ENCODE results near the gene IL12RB2.
A peak's percentile ranks its signal among the peaks of the same experiment; 100 is the strongest.

Gene IL12RB2

DNA sequence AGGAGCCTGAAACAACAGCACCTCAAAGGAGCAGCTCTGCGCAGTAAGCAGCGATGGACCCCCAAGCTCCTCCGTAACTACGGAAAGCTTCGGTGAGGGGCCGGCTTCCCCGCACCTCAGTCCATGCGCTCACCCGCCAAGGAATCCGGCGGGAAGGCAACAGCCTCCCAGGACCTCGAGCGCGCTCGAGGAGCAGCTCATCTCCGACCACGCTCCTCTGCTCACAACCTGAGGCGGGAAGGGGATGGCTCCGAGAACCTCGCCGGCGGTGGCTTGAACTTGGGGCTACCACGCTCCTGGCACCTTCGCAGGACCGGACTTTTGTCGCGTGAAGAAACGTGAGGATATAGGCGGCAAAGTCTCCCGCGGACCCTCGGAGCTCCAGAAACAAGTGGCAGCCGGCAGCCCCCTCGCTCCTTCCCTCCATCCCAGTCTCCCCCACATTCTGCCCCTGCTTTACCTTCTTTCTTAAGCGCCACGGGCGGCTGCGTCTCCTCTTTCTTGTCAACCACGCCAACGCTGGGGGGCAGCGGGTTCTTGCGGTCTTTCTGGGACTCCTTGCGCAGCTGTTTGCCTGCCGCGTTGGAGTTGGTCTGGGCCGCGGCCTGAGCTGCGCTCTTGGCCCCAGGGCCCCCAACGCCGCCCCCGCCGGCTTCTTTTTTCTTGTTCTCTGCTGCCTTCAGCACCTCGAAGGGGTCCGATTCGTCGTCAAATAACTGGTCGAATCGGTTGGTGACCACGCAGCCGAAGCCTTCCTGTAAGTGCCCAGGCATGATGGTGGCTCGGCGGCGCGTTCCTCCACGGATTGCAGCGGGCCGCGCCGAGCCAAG is 122.1 kb downstream of the IL12RB2 start:
- ChIA-PET CTCF (interaction anchor here (0.7 to 4.8 kb wide), 9 partner anchors 9 to 505 kb away, joined by 3 to 29 read pairs (median 5); partner anchors contain the start of genes DNAI4 and MIER1), POLR2A (interaction anchor here (0.6 to 1.5 kb wide), 8 partner anchors 14 to 255 kb away, joined by 3 to 6 read pairs (median 4); partner anchors contain the start of gene GADD45A)
- DNase-seq (ENCODE audit: extremely low spot score) = no peak
- TF ChIP-seq, protein P1, sequence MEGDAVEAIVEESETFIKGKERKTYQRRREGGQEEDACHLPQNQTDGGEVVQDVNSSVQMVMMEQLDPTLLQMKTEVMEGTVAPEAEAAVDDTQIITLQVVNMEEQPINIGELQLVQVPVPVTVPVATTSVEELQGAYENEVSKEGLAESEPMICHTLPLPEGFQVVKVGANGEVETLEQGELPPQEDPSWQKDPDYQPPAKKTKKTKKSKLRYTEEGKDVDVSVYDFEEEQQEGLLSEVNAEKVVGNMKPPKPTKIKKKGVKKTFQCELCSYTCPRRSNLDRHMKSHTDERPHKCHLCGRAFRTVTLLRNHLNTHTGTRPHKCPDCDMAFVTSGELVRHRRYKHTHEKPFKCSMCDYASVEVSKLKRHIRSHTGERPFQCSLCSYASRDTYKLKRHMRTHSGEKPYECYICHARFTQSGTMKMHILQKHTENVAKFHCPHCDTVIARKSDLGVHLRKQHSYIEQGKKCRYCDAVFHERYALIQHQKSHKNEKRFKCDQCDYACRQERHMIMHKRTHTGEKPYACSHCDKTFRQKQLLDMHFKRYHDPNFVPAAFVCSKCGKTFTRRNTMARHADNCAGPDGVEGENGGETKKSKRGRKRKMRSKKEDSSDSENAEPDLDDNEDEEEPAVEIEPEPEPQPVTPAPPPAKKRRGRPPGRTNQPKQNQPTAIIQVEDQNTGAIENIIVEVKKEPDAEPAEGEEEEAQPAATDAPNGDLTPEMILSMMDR (IDR thresholded peaks at IDR 0.05; ENCODE audit: control extremely low read depth, extremely low read depth, low read depth, missing control alignments) = no peak

DNA sequence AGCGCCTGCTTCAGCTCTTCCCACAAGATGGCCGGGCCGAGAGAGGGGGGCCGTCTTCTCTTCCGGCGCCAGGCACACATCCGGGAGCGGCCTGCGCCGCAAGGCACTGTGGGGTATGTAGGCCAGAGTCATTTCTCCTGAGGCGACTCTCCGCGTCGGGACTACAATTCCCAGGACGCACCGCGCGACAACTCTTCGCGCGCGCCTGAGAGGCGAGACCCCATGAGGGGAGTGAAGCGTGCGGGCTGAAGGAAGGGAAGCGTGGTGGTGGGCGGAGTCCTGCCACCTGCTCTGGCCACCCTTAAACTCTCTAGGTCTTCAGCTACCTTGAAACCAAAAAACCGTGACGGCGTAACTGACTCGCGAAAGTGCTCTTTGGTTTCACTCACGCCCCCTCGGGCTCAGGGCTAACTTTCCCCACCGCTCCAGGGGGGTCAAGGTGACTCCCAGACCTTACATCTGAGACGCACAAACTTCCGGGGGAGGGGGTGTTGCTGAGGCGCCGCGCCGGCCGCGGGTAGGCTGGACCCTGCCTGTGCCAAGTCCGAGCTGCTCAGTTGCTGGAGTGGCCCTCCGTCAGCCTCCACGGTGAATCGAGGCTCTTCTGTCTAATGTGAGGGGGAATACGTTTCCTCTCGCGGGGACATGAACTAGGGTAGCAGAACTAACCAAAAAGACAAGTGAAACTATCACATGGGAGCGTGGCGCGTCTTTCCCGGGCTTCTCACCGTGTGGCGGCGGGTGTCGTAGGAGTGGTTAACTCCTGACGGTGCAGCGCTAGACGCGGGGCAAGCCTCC is 122.9 kb downstream of the IL12RB2 start, which contains the start of gene SERBP1:
SERBP1 (minus strand) TSS at position 45 of the 798 bp plus-strand sequence. CDS start 102 bp downstream, outside the sequence.
- CTCF ChIA-PET = interaction anchor here (1.2 to 4.8 kb wide), 4 partner anchors 12 to 216 kb away, joined by 3 to 29 read pairs (median 15); no protein-coding TSS in a partner anchor
- DNase-seq (ENCODE audit: extremely low spot score) = peak; percentile 95
- TF ChIP-seq, protein P1 (IDR thresholded peaks at IDR 0.05; ENCODE audit: control extremely low read depth, extremely low read depth, low read depth, missing control alignments) = no peak
- POLR2A ChIA-PET = interaction anchor here (0.6 to 1.5 kb wide), 6 partner anchors 13 to 254 kb away, joined by 3 to 6 read pairs (median 5); partner anchors contain the start of gene GADD45A

DNA sequence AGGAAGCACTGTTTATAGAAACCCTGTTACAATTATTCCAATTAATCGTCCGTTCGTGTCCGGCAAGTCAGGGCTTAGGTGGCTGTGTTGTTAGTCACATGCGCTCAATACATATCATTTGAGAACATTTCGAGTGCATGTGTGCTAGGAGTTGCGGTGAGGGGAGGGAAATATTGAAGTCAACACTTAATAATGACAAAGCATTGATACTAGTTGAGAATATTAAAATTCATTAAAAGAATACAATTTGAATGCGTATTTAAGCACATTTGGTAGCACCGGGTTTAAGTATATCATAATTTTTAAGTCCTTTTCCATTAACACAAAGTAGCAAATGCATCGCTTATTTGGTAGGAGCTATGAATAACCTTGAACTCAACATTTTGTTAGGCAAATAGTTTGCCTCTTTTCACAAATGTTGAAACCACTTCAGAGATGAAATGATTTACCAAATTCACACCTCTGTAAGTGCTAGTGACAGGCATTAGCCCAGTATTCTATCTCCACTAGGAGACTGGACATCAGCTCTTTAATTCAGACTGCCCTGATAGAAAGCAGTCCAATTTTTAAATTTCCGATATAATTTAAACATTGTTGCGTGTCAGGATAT is 123.6 kb downstream of the IL12RB2 start:
- DNase-seq (ENCODE audit: extremely low spot score) = no peak
- ChIA-PET POLR2A (interaction anchor here (1.0 to 1.5 kb wide), 4 partner anchors 21 to 254 kb away, joined by 3 to 6 read pairs (median 6); partner anchors contain the start of gene GADD45A), CTCF (interaction anchor here (1.0 to 4.8 kb wide), 7 partner anchors 9 to 507 kb away, joined by 3 to 29 read pairs (median 3); partner anchors contain the start of genes DNAI4 and MIER1)
- TF ChIP-seq, protein P1 (IDR thresholded peaks at IDR 0.05; ENCODE audit: control extremely low read depth, extremely low read depth, low read depth, missing control alignments) = no peak

DNA sequence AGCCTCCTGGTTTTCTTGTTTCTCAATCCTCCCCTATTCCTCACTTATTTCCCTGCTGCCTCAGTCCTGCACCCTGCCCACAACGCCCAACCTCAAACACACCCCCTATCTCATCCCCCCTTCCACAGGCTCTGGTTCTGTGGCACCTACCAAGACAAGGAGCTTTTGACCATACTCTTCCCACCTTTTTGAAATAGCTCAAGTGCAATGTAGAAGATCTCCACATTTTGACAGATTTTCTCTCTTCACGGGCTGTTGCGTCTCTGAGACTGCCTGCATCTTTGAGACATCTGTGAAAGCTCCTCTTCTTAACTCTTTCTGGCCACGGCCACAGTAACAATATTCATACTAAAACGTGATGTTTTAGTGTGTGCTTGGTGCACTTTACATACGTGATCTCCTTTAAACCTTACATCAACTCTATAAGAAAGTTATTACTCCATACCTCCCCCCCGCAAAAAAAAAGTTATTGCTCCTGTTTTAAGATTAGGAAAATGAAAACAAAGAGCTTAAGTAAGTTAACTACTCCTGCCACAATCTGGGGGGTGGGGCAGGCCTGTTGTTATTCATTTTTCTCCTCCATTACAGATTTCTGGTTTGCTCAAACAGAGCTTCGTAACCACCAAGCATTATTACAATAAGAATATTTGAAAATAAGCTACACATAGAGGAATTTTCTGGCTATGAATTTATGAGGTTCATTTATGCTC is 124.4 kb downstream of the IL12RB2 start:
- POLR2A ChIA-PET = interaction anchor here (0.6 kb wide), 1 partner anchor 14 kb away, joined by 3 read pairs; no protein-coding TSS in a partner anchor
- TF ChIP-seq, protein P1 (IDR thresholded peaks at IDR 0.05; ENCODE audit: control extremely low read depth, extremely low read depth, low read depth, missing control alignments) = no peak
- CTCF ChIA-PET = interaction anchor here (1.0 to 4.8 kb wide), 7 partner anchors 9 to 507 kb away, joined by 3 to 29 read pairs (median 3); partner anchors contain the start of genes DNAI4 and MIER1
- no peak for DNase-seq (ENCODE audit: extremely low spot score)

DNA sequence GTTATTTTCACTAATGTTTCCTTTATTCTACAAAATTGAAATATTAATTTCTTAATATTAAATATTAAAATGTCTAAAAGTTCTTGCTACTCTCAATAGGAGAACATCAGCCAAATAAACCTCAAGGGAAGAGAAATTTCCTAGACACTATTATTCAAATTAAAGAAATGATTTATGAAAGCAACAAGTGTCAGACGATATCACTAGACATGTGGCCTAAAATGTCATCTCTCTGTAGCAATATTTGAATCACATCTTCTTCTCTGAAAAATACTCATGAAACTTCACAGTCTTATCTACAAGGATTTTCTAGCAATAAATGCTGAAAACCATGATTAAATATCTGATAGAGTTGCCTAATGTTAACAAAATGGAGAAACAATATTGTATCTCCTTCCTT is 125.1 kb downstream of the IL12RB2 start:
- CTCF ChIA-PET = interaction anchor here (1.1 to 4.8 kb wide), 5 partner anchors 8 to 508 kb away, joined by 3 to 29 read pairs (median 6); partner anchors contain the start of genes DNAI4 and MIER1
- POLR2A ChIA-PET = no interaction called here
- no peak for DNase-seq (ENCODE audit: extremely low spot score)
- TF ChIP-seq, protein P1 (IDR thresholded peaks at IDR 0.05; ENCODE audit: control extremely low read depth, extremely low read depth, low read depth, missing control alignments) = no peak
